ENCODE data around the gene OR11G2. TPM values are rescaled to one million over a fixed set of nuclear protein-coding genes. Genes with fewer than 3 reads are reported as not detected.

Gene OR11G2
- total RNA-seq, 1 experiment from 2014 or later, result not detected

DNA sequence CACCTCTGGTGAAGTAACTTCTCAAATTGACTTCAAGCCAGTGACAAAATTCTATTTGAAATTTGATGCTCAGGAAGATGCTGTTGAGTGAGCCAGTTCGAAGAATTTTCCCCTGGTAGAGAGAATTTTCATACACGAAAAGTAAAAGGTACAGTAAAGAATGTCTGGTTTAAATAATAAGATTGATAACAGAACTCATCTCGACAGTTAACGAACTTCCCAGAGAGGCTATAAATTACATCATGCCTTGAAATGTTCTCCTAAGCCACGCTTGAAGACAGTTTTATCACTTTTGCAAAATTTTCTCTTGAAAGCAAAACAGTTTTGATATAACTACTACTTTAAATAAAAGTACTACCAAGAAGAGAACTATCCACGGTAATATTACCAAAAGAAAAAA lies 14.4 kb upstream of the OR11G2 start:
- no peak overlapping the region for H3K4me3 ChIP-seq (ENCODE audit: low read length)
- 0 out of 2 replicates have a peak, but pooled peaks cover 7% of the 10 kb centered on the region for H3K27me3 ChIP-seq (ENCODE audit: low read length)
- H3K27ac ChIP-seq (ENCODE audit: low read length), result no peak overlapping the region
- no peak overlapping the region for H3K4me2 ChIP-seq (ENCODE audit: low read length)
- no peak overlapping the region for H3K9ac ChIP-seq (ENCODE audit: low read length)
- ChIA-PET POLR2A (ENCODE audit: unreplicated experiment) (no interaction called here), CTCF (no interaction called here)
- no peaks in the 10 kb centered on the region for H3K4me1 ChIP-seq (ENCODE audit: insufficient read depth, low read length)
- no peaks in the 10 kb centered on the region for H3K36me3 ChIP-seq (ENCODE audit: low read depth, low read length)
- no peak overlapping the region for H2AFZ ChIP-seq (ENCODE audit: low read length)
- no TSS peak for BruUV-seq (replicated peaks)
- H3K9me3 ChIP-seq (ENCODE audit: low read length), result no peaks in the 10 kb centered on the region
- ATAC-seq, result no peak
- H3K79me2 ChIP-seq (ENCODE audit: low read length), result no peaks in the 10 kb centered on the region
- no peaks in the 10 kb centered on the region for H3K9me2 ChIP-seq (replicated peaks; ENCODE audit: low read length)
- H4K20me1 ChIP-seq (ENCODE audit: low read length), result no peaks in the 10 kb centered on the region
- intact Hi-C loops (cut with micrococcal nuclease), result no loop called here
- DNase-seq, result no peak
- TF ChIP-seq EZH2phosphoT487 (IDR thresholded peaks at IDR 0.05; ENCODE audit: borderline replicate concordance, low read length) (no peak), EZH2 (IDR thresholded peaks at IDR 0.05; ENCODE audit: low read length, unreplicated experiment) (no peak)
- TF ChIP-seq, protein P1, sequence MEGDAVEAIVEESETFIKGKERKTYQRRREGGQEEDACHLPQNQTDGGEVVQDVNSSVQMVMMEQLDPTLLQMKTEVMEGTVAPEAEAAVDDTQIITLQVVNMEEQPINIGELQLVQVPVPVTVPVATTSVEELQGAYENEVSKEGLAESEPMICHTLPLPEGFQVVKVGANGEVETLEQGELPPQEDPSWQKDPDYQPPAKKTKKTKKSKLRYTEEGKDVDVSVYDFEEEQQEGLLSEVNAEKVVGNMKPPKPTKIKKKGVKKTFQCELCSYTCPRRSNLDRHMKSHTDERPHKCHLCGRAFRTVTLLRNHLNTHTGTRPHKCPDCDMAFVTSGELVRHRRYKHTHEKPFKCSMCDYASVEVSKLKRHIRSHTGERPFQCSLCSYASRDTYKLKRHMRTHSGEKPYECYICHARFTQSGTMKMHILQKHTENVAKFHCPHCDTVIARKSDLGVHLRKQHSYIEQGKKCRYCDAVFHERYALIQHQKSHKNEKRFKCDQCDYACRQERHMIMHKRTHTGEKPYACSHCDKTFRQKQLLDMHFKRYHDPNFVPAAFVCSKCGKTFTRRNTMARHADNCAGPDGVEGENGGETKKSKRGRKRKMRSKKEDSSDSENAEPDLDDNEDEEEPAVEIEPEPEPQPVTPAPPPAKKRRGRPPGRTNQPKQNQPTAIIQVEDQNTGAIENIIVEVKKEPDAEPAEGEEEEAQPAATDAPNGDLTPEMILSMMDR (conservative IDR thresholded peaks at IDR 0.05; ENCODE audit: low read depth, low read length), result no peak
- H3F3A ChIP-seq (ENCODE audit: low read length, unreplicated experiment), result no peaks in the 10 kb centered on the region

- intact Hi-C loops (cut with micrococcal nuclease), result no loop called here
- H3K36me3 ChIP-seq (ENCODE audit: low read depth, low read length), result no peaks in the 10 kb centered on the region
- TF ChIP-seq EZH2phosphoT487 (IDR thresholded peaks at IDR 0.05; ENCODE audit: borderline replicate concordance, low read length), result no peak
- TF ChIP-seq, protein P1 (conservative IDR thresholded peaks at IDR 0.05; ENCODE audit: low read depth, low read length), result no peak
- no peak for TF ChIP-seq EZH2 (IDR thresholded peaks at IDR 0.05; ENCODE audit: low read length, unreplicated experiment)
- H3K4me3 ChIP-seq (ENCODE audit: low read length), result no peak overlapping the region
- BruUV-seq (replicated peaks), result no TSS peak
- H3K4me1 ChIP-seq (ENCODE audit: insufficient read depth, low read length), result no peaks in the 10 kb centered on the region
- H3K9me2 ChIP-seq (replicated peaks; ENCODE audit: low read length), result no peaks in the 10 kb centered on the region
- DNase-seq (no peak), ATAC-seq (no peak)
- no peaks in the 10 kb centered on the region for H3F3A ChIP-seq (ENCODE audit: low read length, unreplicated experiment)
- no peaks in the 10 kb centered on the region for H3K79me2 ChIP-seq (ENCODE audit: low read length)
- no peak overlapping the region for H3K4me2 ChIP-seq (ENCODE audit: low read length)
- no peaks in the 10 kb centered on the region for H3K9me3 ChIP-seq (ENCODE audit: low read length)
- H2AFZ ChIP-seq (ENCODE audit: low read length), result no peak overlapping the region
- no peaks in the 10 kb centered on the region for H4K20me1 ChIP-seq (ENCODE audit: low read length)
- H3K9ac ChIP-seq (ENCODE audit: low read length), result no peak overlapping the region
- peaks cover 7% of the 10 kb centered on the region; the same call in 1 of the 2 replicates for H3K27me3 ChIP-seq (ENCODE audit: low read length)
- ChIA-PET CTCF (no interaction called here), POLR2A (ENCODE audit: unreplicated experiment) (no interaction called here)
- no peak overlapping the region for H3K27ac ChIP-seq (ENCODE audit: low read length)
These were observed 13.2 kb upstream of the OR11G2 start for GRCh38 chr14:20177433-20177974.

DNA sequence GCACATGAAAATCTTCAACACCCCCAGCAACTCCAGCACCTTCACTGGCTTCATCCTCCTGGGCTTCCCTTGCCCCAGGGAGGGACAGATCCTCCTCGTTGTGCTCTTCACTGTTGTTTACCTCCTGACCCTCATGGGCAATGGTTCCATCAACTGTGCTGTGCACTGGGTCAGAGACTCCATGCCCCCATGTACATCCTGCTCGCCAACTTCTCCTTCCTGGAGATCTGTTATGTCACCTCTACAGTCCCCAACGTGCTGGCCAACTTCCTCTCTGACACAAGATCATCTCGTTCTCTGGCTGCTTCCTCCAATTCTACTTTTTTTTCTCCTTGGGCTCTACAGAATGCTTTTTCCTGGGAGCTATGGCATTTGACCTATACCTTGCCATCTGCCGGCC lies 11.5 kb upstream of the OR11G2 start:
- POLR2A ChIA-PET (ENCODE audit: unreplicated experiment), result no interaction called here
- DNase-seq (no peak), ATAC-seq (no peak)
- Histone ChIP-seq H3K4me3 (ENCODE audit: low read length) (no peak overlapping the region), H3F3A (ENCODE audit: low read length, unreplicated experiment) (no peaks in the 10 kb centered on the region), H3K9me3 (ENCODE audit: low read length) (no peaks in the 10 kb centered on the region), H3K79me2 (ENCODE audit: low read length) (no peaks in the 10 kb centered on the region), H3K9ac (ENCODE audit: low read length) (no peak overlapping the region), H3K36me3 (ENCODE audit: low read depth, low read length) (no peaks in the 10 kb centered on the region), H3K4me2 (ENCODE audit: low read length) (no peak overlapping the region), H3K27me3 (ENCODE audit: low read length) (peaks cover 7% of the 10 kb centered on the region; the same call in 1 of the 2 replicates), H3K27ac (ENCODE audit: low read length) (no peak overlapping the region), H3K9me2 (replicated peaks; ENCODE audit: low read length) (no peaks in the 10 kb centered on the region), H3K4me1 (ENCODE audit: insufficient read depth, low read length) (no peaks in the 10 kb centered on the region), H2AFZ (ENCODE audit: low read length) (no peak overlapping the region), H4K20me1 (ENCODE audit: low read length) (no peaks in the 10 kb centered on the region)
- intact Hi-C loops (cut with micrococcal nuclease), result no loop called here
- TF ChIP-seq, protein P1 (conservative IDR thresholded peaks at IDR 0.05; ENCODE audit: low read depth, low read length), result no peak
- TF ChIP-seq EZH2 (IDR thresholded peaks at IDR 0.05; ENCODE audit: low read length, unreplicated experiment), result no peak
- no peak for TF ChIP-seq EZH2phosphoT487 (IDR thresholded peaks at IDR 0.05; ENCODE audit: borderline replicate concordance, low read length)
- no TSS peak for BruUV-seq (replicated peaks)
- CTCF ChIA-PET, result no interaction called here

Data from PC-3 (cell line).